Cardiac fibroblast (primary cell): ENCODE results near the gene LRRC10B.

ENCODE experiments used
- DNase-seq, 2 donors: peaks; one replicate each; pipeline versions ENCODE4 v3.0.0 to v3.0.0-alpha.2; 2010; ENCODE audit warnings: low read depth in 2 of 2
- H3K4me3 ChIP-seq, 2 donors: replicated peaks in 1 of 2; 1 replicate in 1 of 2; 2 replicates in 1 of 2; pipeline ENCODE4 v1.5.1; 2011; ENCODE audit warnings: low read depth in 2 of 2, low read length in 2 of 2, mild to moderate bottlenecking in 2 of 2, moderate library complexity in 1 of 2
- CTCF ChIP-seq: IDR thresholded peaks from one replicate; pipeline ENCODE4 v1.5.1; 2011; ENCODE audit warnings: low read depth, mild to moderate bottlenecking, low read length, inconsistent platforms

The LRRC10B gene

GRCh38 chr11:61545921-61546320, 37.4 kb downstream of the LRRC10B start:
- no peak for TF ChIP-seq CTCF
- DNase-seq: no peak
- no peak overlapping the region for H3K4me3 ChIP-seq

GRCh38 chr11:61546663-61547062, 38.1 kb downstream of the LRRC10B start:
- no peak for DNase-seq
- no peak for TF ChIP-seq CTCF
- no peak overlapping the region for H3K4me3 ChIP-seq

- no peak for TF ChIP-seq CTCF
- DNase-seq: no peak
- H3K4me3 ChIP-seq: no peak overlapping the region
These were observed 38.7 kb downstream of the LRRC10B start for GRCh38 chr11:61547246-61547645.

GRCh38 chr11:61549177-61549576, 40.6 kb downstream of the LRRC10B start:
- no peak overlapping the region for H3K4me3 ChIP-seq
- TF ChIP-seq CTCF: no peak
- DNase-seq: peak in 1 of 2 donors; percentile 16

DNA sequence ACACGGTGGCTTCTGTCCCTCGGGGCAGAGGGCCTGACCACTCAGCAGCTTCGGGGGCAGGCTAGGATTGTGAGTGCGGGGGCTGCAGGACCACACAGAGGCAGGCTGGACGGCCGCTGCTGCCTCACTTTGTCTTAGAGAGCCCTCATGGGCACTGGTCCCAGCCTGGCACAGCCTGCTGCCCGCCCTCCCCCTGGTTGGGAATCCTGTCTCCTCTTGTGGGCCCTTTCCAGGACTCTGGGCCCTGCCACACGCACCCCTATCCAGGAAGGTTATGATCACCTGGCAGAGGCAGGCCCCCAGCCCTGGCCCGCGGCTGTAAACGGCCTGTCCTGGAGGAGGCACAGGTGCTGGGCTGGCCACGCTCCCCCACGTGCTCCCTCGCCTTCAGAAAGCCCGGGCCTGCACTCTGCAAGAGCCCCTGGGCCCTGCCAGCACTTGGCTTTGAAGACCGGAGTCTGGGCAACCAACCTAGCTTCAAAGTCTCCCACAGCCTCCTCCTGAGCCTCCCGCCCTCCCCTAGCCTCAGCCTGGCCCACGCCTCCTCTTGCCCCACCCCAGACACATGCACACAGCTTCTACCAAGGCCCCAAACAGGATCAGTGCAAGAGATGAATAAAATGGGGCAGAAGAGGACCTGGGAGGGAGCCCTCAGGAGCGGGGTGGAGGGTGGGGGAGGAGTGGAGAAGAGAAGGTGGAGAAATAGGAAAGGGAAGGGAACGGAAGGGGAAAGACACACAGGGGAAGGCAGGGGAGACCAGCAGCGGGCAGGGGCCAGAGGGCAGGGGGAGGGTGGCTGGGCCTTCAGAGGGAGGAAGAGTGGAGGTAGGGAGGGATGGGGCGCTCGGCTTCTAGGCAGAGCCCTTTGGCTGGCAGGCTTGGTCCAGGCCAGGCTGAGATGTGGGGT, 41.4 kb downstream of the LRRC10B start:
- TF ChIP-seq CTCF: no peak
- H3K4me3 ChIP-seq: no peak overlapping the region

DNA sequence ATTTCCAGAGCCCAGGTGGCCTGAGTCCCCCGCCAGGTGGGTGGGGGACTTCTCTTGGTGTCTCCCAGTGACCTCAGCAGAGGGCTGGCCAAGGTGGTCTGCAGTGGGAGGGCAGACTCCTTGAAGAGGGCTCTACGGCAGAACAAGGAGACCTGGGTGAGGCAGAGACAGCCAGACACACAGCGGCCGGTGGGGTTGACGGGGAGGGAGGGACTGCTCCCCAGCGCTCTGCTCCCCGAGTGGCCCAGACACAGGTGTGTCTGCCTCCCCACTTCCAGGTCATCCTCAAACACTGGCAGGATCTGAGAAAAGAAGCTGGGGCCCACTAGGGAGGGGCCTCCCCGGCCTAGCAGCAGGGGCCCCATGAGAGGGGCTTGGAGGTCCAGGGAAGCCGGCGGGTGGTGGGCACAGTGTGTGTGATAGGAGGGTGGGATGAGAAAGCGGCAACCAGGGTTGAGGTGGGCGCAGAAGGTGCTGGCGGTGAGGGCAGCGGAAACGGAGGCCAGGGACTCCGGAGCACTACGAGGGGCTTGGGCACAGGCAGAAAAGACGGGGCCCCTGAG, 42.2 kb downstream of the LRRC10B start:
- H3K4me3 ChIP-seq: no peak overlapping the region
- no peak for TF ChIP-seq CTCF
- no peak for DNase-seq

More for the DNA sequence above, 41.4 kb downstream of the LRRC10B start:
- no peak for DNase-seq
